ENCODE data around the gene ZNF556.
A peak's percentile ranks its signal among the peaks of the same experiment; 100 is the strongest.

Gene ZNF556

GRCh38 chr19:2906631-2907195 lies 39.6 kb downstream of the ZNF556 start:
- no peak for DNase-seq

GRCh38 chr19:2912306-2912705 lies 45.2 kb downstream of the ZNF556 start:
- DNase-seq, result no peak

- no peak for DNase-seq
These were observed 50.4 kb downstream of the ZNF556 start for GRCh38 chr19:2917275-2918184.

- DNase-seq, result no peak
These were observed 55.9 kb downstream of the ZNF556 start for GRCh38 chr19:2922987-2923386.

- DNase-seq, result peak; percentile 72 to 89
These were observed 56.4 kb downstream of the ZNF556 start for GRCh38 chr19:2923510-2923909.

- no peak for DNase-seq
These were observed 59.4 kb downstream of the ZNF556 start for GRCh38 chr19:2926341-2927031.

GRCh38 chr19:2927032-2927430 lies 59.9 kb downstream of the ZNF556 start:
- no peak for DNase-seq
